Measurements from ENCODE around the gene SLC7A9.

Gene SLC7A9

DNA sequence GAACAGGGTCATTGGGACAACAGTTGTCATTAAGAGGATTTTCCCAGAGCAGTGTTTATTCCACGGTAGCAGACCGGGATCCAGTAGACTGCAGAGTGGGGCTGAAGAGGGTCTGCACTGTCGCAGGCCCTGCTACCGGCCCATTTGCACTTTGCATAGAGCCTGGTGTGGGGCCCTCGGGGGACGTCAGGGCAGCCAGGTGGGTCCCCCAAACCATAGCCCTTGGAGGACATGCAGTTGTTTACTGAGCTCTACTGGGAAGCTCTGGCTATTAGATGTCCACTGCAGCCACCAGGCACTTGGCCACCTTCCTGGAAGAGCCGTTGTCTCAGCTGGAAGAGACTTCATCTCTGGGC is 45.8 kb downstream of the SLC7A9 start:
- peaks cover 5% of the 10 kb centered on the region; the same call in 1 of the 2 replicates for H3K27me3 ChIP-seq
- H3K36me3 ChIP-seq = no peaks in the 10 kb centered on the region
- no peak for DNase-seq
- no peak overlapping the region for H3K4me3 ChIP-seq (ENCODE audit: low read depth, low read length)
- TF ChIP-seq, protein P1, sequence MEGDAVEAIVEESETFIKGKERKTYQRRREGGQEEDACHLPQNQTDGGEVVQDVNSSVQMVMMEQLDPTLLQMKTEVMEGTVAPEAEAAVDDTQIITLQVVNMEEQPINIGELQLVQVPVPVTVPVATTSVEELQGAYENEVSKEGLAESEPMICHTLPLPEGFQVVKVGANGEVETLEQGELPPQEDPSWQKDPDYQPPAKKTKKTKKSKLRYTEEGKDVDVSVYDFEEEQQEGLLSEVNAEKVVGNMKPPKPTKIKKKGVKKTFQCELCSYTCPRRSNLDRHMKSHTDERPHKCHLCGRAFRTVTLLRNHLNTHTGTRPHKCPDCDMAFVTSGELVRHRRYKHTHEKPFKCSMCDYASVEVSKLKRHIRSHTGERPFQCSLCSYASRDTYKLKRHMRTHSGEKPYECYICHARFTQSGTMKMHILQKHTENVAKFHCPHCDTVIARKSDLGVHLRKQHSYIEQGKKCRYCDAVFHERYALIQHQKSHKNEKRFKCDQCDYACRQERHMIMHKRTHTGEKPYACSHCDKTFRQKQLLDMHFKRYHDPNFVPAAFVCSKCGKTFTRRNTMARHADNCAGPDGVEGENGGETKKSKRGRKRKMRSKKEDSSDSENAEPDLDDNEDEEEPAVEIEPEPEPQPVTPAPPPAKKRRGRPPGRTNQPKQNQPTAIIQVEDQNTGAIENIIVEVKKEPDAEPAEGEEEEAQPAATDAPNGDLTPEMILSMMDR (IDR thresholded peaks at IDR 0.05; ENCODE audit: low read depth, low read length) = no peak
- H3K4me1 ChIP-seq = no peaks in the 10 kb centered on the region
- H3K9me3 ChIP-seq = no peaks in the 10 kb centered on the region

DNA sequence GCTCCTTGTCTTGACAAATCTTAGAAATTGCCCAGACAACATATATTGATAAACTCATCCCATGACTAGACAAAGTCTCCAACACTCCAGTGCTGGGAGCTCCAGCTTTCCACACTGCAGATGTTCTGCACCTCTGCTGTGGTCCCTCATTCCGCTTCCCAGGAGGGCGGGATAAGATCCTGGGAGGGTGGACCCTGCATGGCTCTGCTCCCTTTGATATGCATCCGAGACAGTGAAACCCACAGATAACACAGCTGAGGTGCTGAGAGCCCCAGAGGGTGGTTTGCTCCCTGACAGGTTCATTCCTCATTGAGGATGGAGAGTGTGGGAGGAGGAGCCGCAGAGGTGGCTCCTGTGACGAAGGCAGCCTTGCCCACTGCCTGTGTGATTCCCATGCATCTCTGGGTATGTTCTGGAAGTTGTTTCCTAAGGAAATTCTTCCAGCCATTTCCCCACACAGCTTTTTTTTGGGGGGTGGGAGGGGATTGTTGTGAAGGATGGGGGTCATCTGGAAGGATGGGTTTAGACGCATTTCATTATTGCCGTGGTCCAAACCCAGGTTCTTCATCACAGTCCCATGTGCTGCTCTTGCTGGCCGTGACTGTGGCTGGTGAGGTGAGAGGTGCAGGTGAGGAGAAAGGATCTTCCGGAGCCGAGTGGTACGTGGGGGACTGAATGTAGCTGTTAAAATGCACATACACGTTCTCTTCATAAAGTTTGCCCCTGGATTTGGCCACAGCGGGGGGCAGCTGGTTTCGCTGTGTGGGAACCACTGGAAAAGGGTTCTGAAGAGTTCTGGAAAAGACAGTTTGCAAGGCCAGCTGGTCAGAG is 46.4 kb downstream of the SLC7A9 start:
- no peaks in the 10 kb centered on the region for H3K9me3 ChIP-seq
- no peaks in the 10 kb centered on the region for H3K4me1 ChIP-seq
- H3K27me3 ChIP-seq = peaks cover 5% of the 10 kb centered on the region; the same call in 1 of the 2 replicates
- no peak for DNase-seq
- TF ChIP-seq, protein P1 (IDR thresholded peaks at IDR 0.05; ENCODE audit: low read depth, low read length) = no peak
- no peak overlapping the region for H3K4me3 ChIP-seq (ENCODE audit: low read depth, low read length)
- no peaks in the 10 kb centered on the region for H3K36me3 ChIP-seq

DNA sequence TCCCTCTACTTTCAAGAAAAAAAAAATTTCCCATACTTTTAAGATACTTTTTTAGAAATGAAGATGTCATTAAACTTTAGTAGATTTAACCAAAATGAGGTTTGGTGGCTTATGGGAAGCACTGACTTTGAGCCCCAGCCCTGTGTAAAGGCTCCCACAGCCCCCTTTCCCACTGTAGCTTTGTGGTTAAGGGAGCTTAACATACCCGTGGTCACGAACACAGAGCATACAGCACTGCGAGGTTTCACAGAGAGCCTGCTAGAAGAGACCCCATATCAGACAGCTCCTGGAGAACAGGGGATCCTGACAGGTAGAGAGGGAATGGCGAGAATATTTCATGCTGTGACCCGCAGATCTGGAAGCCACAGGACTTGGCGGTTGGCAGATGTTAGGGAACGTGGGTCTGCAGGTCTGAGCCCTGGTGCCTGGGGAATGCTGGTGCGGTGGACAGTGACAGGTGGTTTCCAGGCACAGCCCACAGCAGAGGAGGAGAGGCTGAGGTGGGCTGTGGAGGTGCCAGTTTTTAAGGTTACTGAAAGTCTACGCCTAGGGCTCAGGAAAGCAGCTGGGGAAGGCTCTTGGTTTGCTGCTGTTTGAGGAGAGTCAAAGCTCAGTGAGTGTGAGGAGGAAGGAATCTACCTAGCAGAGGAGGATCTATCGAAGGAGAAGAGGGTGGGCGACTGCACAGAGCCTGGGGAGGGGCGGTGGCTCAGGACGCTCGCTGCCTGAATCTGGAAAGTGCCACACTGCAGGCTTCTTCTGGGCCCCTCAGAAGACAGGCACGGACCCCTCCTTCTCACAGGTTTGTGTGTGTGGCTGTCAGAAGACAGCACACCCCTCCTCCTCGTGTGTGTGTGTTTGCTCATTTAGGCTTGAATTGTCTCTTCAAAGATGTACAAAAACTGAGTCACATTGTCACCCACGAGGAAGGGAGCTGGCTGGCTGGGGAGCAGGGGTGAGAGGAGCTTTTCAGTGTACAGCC is 49.9 kb downstream of the SLC7A9 start:
- Histone ChIP-seq H3K9me3 (no peaks in the 10 kb centered on the region), H3K4me3 (ENCODE audit: low read depth, low read length) (no peak overlapping the region), H3K36me3 (no peaks in the 10 kb centered on the region), H3K4me1 (no peaks in the 10 kb centered on the region), H3K27me3 (peaks cover 5% of the 10 kb centered on the region; the same call in 1 of the 2 replicates)
- DNase-seq = no peak
- TF ChIP-seq, protein P1 (IDR thresholded peaks at IDR 0.05; ENCODE audit: low read depth, low read length) = no peak

DNA sequence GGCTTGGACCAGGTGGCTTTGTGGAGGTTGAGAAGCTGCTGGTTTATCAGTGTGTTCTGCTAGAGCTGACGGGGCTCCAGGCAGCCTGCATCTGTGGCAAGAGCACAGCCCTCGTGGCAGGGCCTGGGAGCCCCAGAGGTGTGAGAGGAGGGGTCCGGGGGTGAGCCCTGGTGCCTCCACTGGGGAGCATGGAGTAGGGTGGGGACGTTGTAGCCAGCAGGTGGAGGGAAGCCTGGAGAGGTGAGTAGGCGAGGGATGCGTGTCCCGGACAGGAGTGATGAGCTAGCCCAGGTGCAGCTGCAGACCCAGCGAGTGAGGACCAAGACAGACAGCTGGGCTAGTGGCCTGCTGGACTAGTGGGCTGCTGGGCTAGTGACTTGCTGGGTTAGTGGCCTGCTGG is 51.0 kb downstream of the SLC7A9 start:
- TF ChIP-seq, protein P1 (IDR thresholded peaks at IDR 0.05; ENCODE audit: low read depth, low read length) = no peak
- H3K27me3 ChIP-seq = no peaks in the 10 kb centered on the region
- no peaks in the 10 kb centered on the region for H3K36me3 ChIP-seq
- no peaks in the 10 kb centered on the region for H3K9me3 ChIP-seq
- no peak overlapping the region for H3K4me3 ChIP-seq (ENCODE audit: low read depth, low read length)
- H3K4me1 ChIP-seq = no peaks in the 10 kb centered on the region
- no peak for DNase-seq

DNA sequence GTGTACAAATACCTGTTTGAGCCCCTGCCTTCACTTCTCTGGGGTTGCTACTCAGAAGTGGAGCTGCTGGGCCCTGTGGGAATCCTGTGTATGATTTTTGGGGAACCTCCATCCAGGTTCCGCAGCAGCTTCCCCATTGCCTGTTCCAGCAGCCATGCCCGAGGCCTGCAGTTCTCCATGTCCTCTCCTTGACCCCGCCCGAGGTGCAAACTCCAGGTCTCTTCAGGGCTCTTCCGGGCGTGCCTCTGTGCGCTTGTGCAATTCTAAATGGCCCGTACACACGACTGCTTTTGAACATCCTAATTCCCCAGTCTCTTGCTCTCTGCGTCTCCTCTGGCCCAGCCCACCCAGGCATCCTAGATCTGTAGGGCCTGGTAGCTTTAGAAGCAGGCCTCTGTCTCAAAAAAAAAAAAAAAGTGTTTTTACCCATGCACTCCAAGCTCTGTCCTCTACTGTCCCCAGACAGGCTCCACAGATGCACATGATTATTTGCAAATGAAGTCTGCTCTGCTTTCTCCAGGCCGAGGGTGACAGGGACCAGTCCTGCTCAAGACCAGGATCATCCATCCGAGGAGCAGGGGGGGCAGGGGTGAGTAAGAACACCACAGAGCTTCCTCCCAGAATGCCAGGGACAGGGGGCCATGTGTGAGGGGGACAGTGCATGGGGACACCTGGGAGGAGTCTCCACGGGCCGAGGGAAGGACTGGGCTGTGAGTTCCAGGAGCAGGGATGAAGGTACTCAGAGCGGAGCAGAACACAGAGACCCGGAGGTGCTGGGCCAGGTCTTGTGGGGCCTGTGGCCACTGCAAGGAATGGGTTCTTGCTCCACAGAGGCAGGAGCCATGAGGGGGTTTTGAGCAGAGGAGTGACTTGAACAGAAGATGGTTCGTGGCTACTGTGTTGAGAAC is 51.7 kb downstream of the SLC7A9 start:
- Histone ChIP-seq H3K4me1 (no peaks in the 10 kb centered on the region), H3K9me3 (no peaks in the 10 kb centered on the region), H3K27me3 (no peaks in the 10 kb centered on the region), H3K4me3 (ENCODE audit: low read depth, low read length) (no peak overlapping the region), H3K36me3 (no peaks in the 10 kb centered on the region)
- peak; percentile 41 for DNase-seq
- TF ChIP-seq, protein P1 (IDR thresholded peaks at IDR 0.05; ENCODE audit: low read depth, low read length) = no peak
